ENCODE results near the gene GALNT14.

GALNT14 gene

GRCh38 chr2:30971231-30972025 lies 166.8 kb downstream of the GALNT14 start:
- DNase-seq (ENCODE audit: low spot score) = no peak

- no peak for DNase-seq (ENCODE audit: low spot score)
These were observed 169.4 kb downstream of the GALNT14 start for GRCh38 chr2:30968660-30969397.

- DNase-seq (ENCODE audit: low spot score) = no peak
These were observed 171.5 kb downstream of the GALNT14 start for GRCh38 chr2:30966786-30967185.

- no peak for DNase-seq (ENCODE audit: low spot score)
These were observed 173.2 kb downstream of the GALNT14 start for GRCh38 chr2:30965022-30965531.

GRCh38 chr2:30964334-30965005 lies 173.8 kb downstream of the GALNT14 start:
- no peak for DNase-seq (ENCODE audit: low spot score)

GRCh38 chr2:30963184-30963583 lies 175.1 kb downstream of the GALNT14 start:
- no peak for DNase-seq (ENCODE audit: low spot score)

GRCh38 chr2:30960213-30960612 lies 178.0 kb downstream of the GALNT14 start:
- no peak for DNase-seq (ENCODE audit: low spot score)

GRCh38 chr2:30959653-30960052 lies 178.6 kb downstream of the GALNT14 start:
- no peak for DNase-seq (ENCODE audit: low spot score)

- DNase-seq (ENCODE audit: low spot score) = no peak
These were observed 179.3 kb downstream of the GALNT14 start for GRCh38 chr2:30958918-30959265.

GRCh38 chr2:30958193-30958917 lies 179.9 kb downstream of the GALNT14 start:
- DNase-seq (ENCODE audit: low spot score) = no peak

- no peak for DNase-seq (ENCODE audit: low spot score)
These were observed 180.6 kb downstream of the GALNT14 start for GRCh38 chr2:30957591-30957990.

GRCh38 chr2:30956995-30957394 lies 181.2 kb downstream of the GALNT14 start:
- DNase-seq (ENCODE audit: low spot score) = no peak

- no peak for DNase-seq (ENCODE audit: low spot score)
These were observed 182.6 kb downstream of the GALNT14 start for GRCh38 chr2:30955516-30956132.

GRCh38 chr2:30950339-30950738 lies 187.9 kb downstream of the GALNT14 start:
- no peak for DNase-seq (ENCODE audit: low spot score)

- DNase-seq (ENCODE audit: low spot score) = no peak
These were observed 188.8 kb downstream of the GALNT14 start for GRCh38 chr2:30949435-30949834.

GRCh38 chr2:30948857-30949256 lies 189.4 kb downstream of the GALNT14 start:
- no peak for DNase-seq (ENCODE audit: low spot score)

- no peak for DNase-seq (ENCODE audit: low spot score)
These were observed 190.1 kb downstream of the GALNT14 start for GRCh38 chr2:30948130-30948529.

GRCh38 chr2:30947686-30948085 lies 190.6 kb downstream of the GALNT14 start:
- no peak for DNase-seq (ENCODE audit: low spot score)

- DNase-seq (ENCODE audit: low spot score) = no peak
These were observed 195.8 kb downstream of the GALNT14 start for GRCh38 chr2:30942419-30942818.

GRCh38 chr2:30940839-30941238 lies 197.4 kb downstream of the GALNT14 start:
- no peak for DNase-seq (ENCODE audit: low spot score)

- no peak for DNase-seq (ENCODE audit: low spot score)
These were observed 198.9 kb downstream of the GALNT14 start for GRCh38 chr2:30939364-30939763.

GRCh38 chr2:30938196-30938595 lies 200.0 kb downstream of the GALNT14 start:
- DNase-seq (ENCODE audit: low spot score) = no peak

Data from pons (tissue), 1 donor.